Upper lobe of left lung (tissue), 6 donors: Measurements from ENCODE around the gene NHS. TPM values are rescaled to one million over a fixed set of nuclear protein-coding genes. Genes with fewer than 3 reads are reported as not detected.

Experiments
- ATAC-seq, 2 donors: fragments of 200-7000 bp; cut with Tn5 transposase; one replicate each; pipeline ENCODE4 v1.9.1; 2022; ENCODE audit warnings: mild to moderate bottlenecking in 2 of 2, moderate library complexity in 2 of 2; ENCODE audit not compliant: low FRiP score in 2 of 2
- DNase-seq, 2 donors: peaks; one replicate each; pipeline ENCODE4 v3.0.0-alpha.2; 2019 to 2020
- H3K27ac ChIP-seq, 4 donors: fragments of 200-600 bp; sonication (generic); one replicate each; pipeline ENCODE4 v1.5.1; 2016 to 2019
- H3K27me3 ChIP-seq, 4 donors: fragments of 200-600 bp; sonication (generic); one replicate each; pipeline ENCODE4 v1.5.1; 2017 to 2019
- H3K36me3 ChIP-seq, 4 donors: fragments of 200-600 bp; sonication (generic); one replicate each; pipeline ENCODE4 v1.5.1; 2016 to 2019
- H3K4me1 ChIP-seq, 4 donors: fragments of 200-600 bp; sonication (generic); one replicate each; pipeline ENCODE4 v1.5.1; 2018 to 2019
- H3K4me3 ChIP-seq, 4 donors: fragments of 200-600 bp; sonication (generic); one replicate each; pipeline ENCODE4 v1.5.1; 2017 to 2019; ENCODE audit warnings: mild to moderate bottlenecking in 2 of 4, moderate library complexity in 1 of 4
- H3K9me3 ChIP-seq, 4 donors: fragments of 200-600 bp; sonication (generic); one replicate each; pipeline ENCODE4 v1.5.1; 2018 to 2019
- CTCF ChIP-seq, 6 experiments: fragments of 450-650 bp in 4 of 6; fragments of 200-600 bp in 2 of 6; sonication (generic) in 2 of 6; IDR thresholded peaks; one replicate each; pipeline ENCODE4 v1.5.1; 2016 to 2019; ENCODE audit warnings: antibody characterized with exemption in 6 of 6
- EP300 ChIP-seq, 4 donors: sonication (generic); formaldehyde crosslinking; IDR thresholded peaks; one replicate each; pipeline ENCODE4 v1.5.1; 2017; ENCODE audit warnings: antibody characterized with exemption in 4 of 4, control low read depth in 2 of 4
- POLR2A ChIP-seq, 4 donors: fragments of 450-650 bp; IDR thresholded peaks; one replicate each; pipeline ENCODE4 v1.5.1; 2016 to 2017; ENCODE audit warnings: antibody characterized with exemption in 4 of 4, mild to moderate bottlenecking in 2 of 4
- POLR2AphosphoS5 ChIP-seq, 2 donors: sonication (generic); formaldehyde crosslinking; IDR thresholded peaks; one replicate each; pipeline ENCODE4 v1.5.1; 2017; ENCODE audit warnings: antibody characterized with exemption in 2 of 2
- WGBS, 2 donors: methylation state at CpG; one replicate each; pipeline ENCODE4 v1.1.5; 2017 to 2018; 5-methylcytosine and 5-hydroxymethylcytosine counted together
- total RNA-seq, 6 donors: library from RNA; depleted of rRNA in 4 of 6; stranded (reverse); fragments of >200 nt in 4 of 6; gene quantifications; one replicate each; pipeline versions ENCODE4 v1.1.0 to v1.2.1, GENCODE V29; 2016 to 2021
- donor health status: DM: no; HTN: no; CAD: no; lungs with moderate emphysema.
- donor health status: DM: no; HTN: yes; CAD: no; lungs with severe emphysema.

NHS gene
- total RNA-seq, 6 donors from 2014 or later: 0.46 to 6.3 (median 2.4) TPM

GRCh38 chrX:17410651-17411050 is 35.7 kb downstream of the NHS start:
- no peak for ATAC-seq

GRCh38 chrX:17411205-17411604 is 36.2 kb downstream of the NHS start:
- H3K27ac ChIP-seq: no peak overlapping the region
- ATAC-seq: no peak
- H3K4me3 ChIP-seq: no peak overlapping the region
- no peaks in the 10 kb centered on the region for H3K4me1 ChIP-seq
- no peak for DNase-seq
- TF ChIP-seq POLR2A (IDR thresholded peaks at IDR 0.05) (no peak), EP300 (IDR thresholded peaks at IDR 0.05) (no peak), CTCF (IDR thresholded peaks at IDR 0.05) (no peak), POLR2AphosphoS5 (IDR thresholded peaks at IDR 0.05) (no peak)
- WGBS, 2 donors: 78 to 98% methylated on average over 4 of the region's 4 CpGs
- no peaks in the 10 kb centered on the region for H3K27me3 ChIP-seq
- no peaks in the 10 kb centered on the region for H3K36me3 ChIP-seq
- no peaks in the 10 kb centered on the region for H3K9me3 ChIP-seq

More at GRCh38 chrX:17410651-17411050, 35.7 kb downstream of the NHS start:
- 54 to 74% methylated on average over 2 of the region's 2 CpGs for WGBS, 2 donors
- H3K27ac ChIP-seq: no peak overlapping the region
- no peaks in the 10 kb centered on the region for H3K36me3 ChIP-seq
- no peaks in the 10 kb centered on the region for H3K4me1 ChIP-seq
- TF ChIP-seq POLR2A (IDR thresholded peaks at IDR 0.05) (no peak), POLR2AphosphoS5 (IDR thresholded peaks at IDR 0.05) (no peak), EP300 (IDR thresholded peaks at IDR 0.05) (no peak), CTCF (IDR thresholded peaks at IDR 0.05) (no peak)
- H3K9me3 ChIP-seq: no peaks in the 10 kb centered on the region
- no peaks in the 10 kb centered on the region for H3K27me3 ChIP-seq
- no peak overlapping the region for H3K4me3 ChIP-seq
- no peak for DNase-seq

GRCh38 chrX:17412692-17413091 is 37.7 kb downstream of the NHS start:
- H3K27me3 ChIP-seq: no peaks in the 10 kb centered on the region
- 68 to 78% methylated on average over 4 of the region's 4 CpGs for WGBS, 2 donors
- no peak overlapping the region for H3K4me3 ChIP-seq
- no peak for TF ChIP-seq CTCF (IDR thresholded peaks at IDR 0.05)
- TF ChIP-seq EP300 (IDR thresholded peaks at IDR 0.05): no peak
- H3K36me3 ChIP-seq: no peaks in the 10 kb centered on the region
- no peaks in the 10 kb centered on the region for H3K4me1 ChIP-seq
- H3K9me3 ChIP-seq: no peaks in the 10 kb centered on the region
- no peak overlapping the region for H3K27ac ChIP-seq
- no peak for DNase-seq
- no peak for ATAC-seq

- no peak overlapping the region for H3K4me3 ChIP-seq
- DNase-seq (no peak), ATAC-seq (no peak)
- H3K9me3 ChIP-seq: no peaks in the 10 kb centered on the region
- H3K4me1 ChIP-seq: no peaks in the 10 kb centered on the region
- H3K27me3 ChIP-seq: no peaks in the 10 kb centered on the region
- no peak for TF ChIP-seq EP300 (IDR thresholded peaks at IDR 0.05)
- no peak for TF ChIP-seq CTCF (IDR thresholded peaks at IDR 0.05)
- TF ChIP-seq POLR2A (IDR thresholded peaks at IDR 0.05): no peak
- TF ChIP-seq POLR2AphosphoS5 (IDR thresholded peaks at IDR 0.05): no peak
- H3K27ac ChIP-seq: no peak overlapping the region
- WGBS, 2 donors: 69 to 79% methylated on average over 4 of the region's 4 CpGs
- H3K36me3 ChIP-seq: no peaks in the 10 kb centered on the region
Measured at GRCh38 chrX:17413228-17413627, 38.2 kb downstream of the NHS start.

GRCh38 chrX:17414027-17414658 is 39.1 kb downstream of the NHS start:
- H3K27me3 ChIP-seq: no peaks in the 10 kb centered on the region
- H3K27ac ChIP-seq: no peak overlapping the region
- H3K4me1 ChIP-seq: no peaks in the 10 kb centered on the region
- H3K36me3 ChIP-seq: no peaks in the 10 kb centered on the region
- TF ChIP-seq CTCF (IDR thresholded peaks at IDR 0.05): no peak
- no peak for TF ChIP-seq POLR2AphosphoS5 (IDR thresholded peaks at IDR 0.05)
- no peak for TF ChIP-seq POLR2A (IDR thresholded peaks at IDR 0.05)
- TF ChIP-seq EP300 (IDR thresholded peaks at IDR 0.05): no peak
- ATAC-seq (no peak), DNase-seq (no peak)
- no peaks in the 10 kb centered on the region for H3K9me3 ChIP-seq
- WGBS, 2 donors: 74 to 91% methylated on average over 7 of the region's 7 CpGs
- H3K4me3 ChIP-seq: no peak overlapping the region
